HG02610 (cell line): Measurements from ENCODE around the gene KIF4B.

Experiments used
- ATAC-seq: cut with Tn5 transposase; IDR thresholded peaks from one replicate; pipeline ENCODE4 v1.9.1; 2021; ENCODE audit warnings: mild to moderate bottlenecking, moderate library complexity; ENCODE audit not compliant: unreplicated experiment

KIF4B gene

GRCh38 chr5:155050384-155051019 is 36.9 kb downstream of the KIF4B start:
- ATAC-seq = no peak

- no peak for ATAC-seq
These were observed 39.0 kb downstream of the KIF4B start for GRCh38 chr5:155052532-155052931.

- ATAC-seq = no peak
These were observed 39.9 kb downstream of the KIF4B start for GRCh38 chr5:155053501-155053900.

- no peak for ATAC-seq
These were observed 43.2 kb downstream of the KIF4B start for GRCh38 chr5:155056644-155057269.

GRCh38 chr5:155057626-155058025 is 44.1 kb downstream of the KIF4B start:
- ATAC-seq = no peak

- no peak for ATAC-seq
These were observed 51.0 kb downstream of the KIF4B start for GRCh38 chr5:155064580-155064979.

GRCh38 chr5:155066886-155067595 is 53.5 kb downstream of the KIF4B start:
- no peak for ATAC-seq
